OCI-LY3 (cell line): ENCODE measurements around the gene MAP3K9.

Experiments
- CTCF ChIP-seq: fragments of 200-600, 300-600 bp; sonication (generic); IDR thresholded peaks from 2 replicates; pipeline ENCODE4 v1.5.1; 2014; ENCODE audit warnings: antibody characterized with exemption, low read length, low read depth
- EZH2phosphoT487 ChIP-seq: fragments of 200-600 bp; shearing (Covaris generic); IDR thresholded peaks from 2 replicates; pipeline ENCODE4 v1.6.1; 2018; ENCODE audit warnings: antibody characterized with exemption, mixed run types, low read depth

- TF ChIP-seq CTCF, result no peak
- TF ChIP-seq EZH2phosphoT487, result no peak
Measured at GRCh38 chr14:70697701-70698100, 111.6 kb downstream of the MAP3K9 start.
